WTC11 (cell line): ENCODE data around the gene CD200R1. TPM values are rescaled to one million over a fixed set of nuclear protein-coding genes. Genes with fewer than 3 reads are reported as not detected.

ENCODE experiments used
- ATAC-seq: fragments of 200-7000 bp; cut with Tn5 transposase; 2 replicates; pipeline ENCODE4 v1.10.0; 2021; ENCODE audit warnings: mild to moderate bottlenecking, moderate library complexity
- Bru-seq: library from RNA; stranded (reverse); fragments of 400-500 nt; gene quantifications from one replicate; lab custom pipeline; 2021; lab: Mats Ljungman, UMichigan
- CTCF ChIA-PET: fragments of 300-600 bp; sonication (Branson Sonifier 250); formaldehyde crosslinking; loops from one replicate; lab custom pipeline; 2021; ENCODE audit warnings: antibody characterized with exemption; lab: Charles Lee
- POLR2A ChIA-PET: fragments of 350-600 bp; sonication (Branson Sonifier 250); formaldehyde crosslinking; loops from one replicate; lab custom pipeline; 2021; ENCODE audit warnings: antibody characterized with exemption; lab: Charles Lee
- DNase-seq: peaks from one replicate; pipeline ENCODE4 v3.0.0; 2021; ENCODE audit warnings: low spot score
- H3K27ac Mint-ChIP-seq: 2 replicates; pipeline ENCODE4 v1.8.0; 2021; ENCODE audit warnings: mixed read lengths
- H3K27me3 Mint-ChIP-seq: 2 replicates; pipeline ENCODE4 v1.8.0; 2021; ENCODE audit warnings: low read depth, mild to moderate bottlenecking, moderate library complexity, mixed read lengths
- H3K36me3 Mint-ChIP-seq: 2 replicates; pipeline ENCODE4 v1.8.0; 2021; ENCODE audit warnings: mixed read lengths
- H3K4me1 Mint-ChIP-seq: 2 replicates; pipeline ENCODE4 v1.8.0; 2022; ENCODE audit warnings: mixed read lengths
- H3K4me3 Mint-ChIP-seq: 2 replicates; pipeline ENCODE4 v1.8.0; 2021; ENCODE audit warnings: mild to moderate bottlenecking, moderate library complexity, mixed read lengths
- H3K9me3 Mint-ChIP-seq: 2 replicates; pipeline ENCODE4 v1.8.0; 2021; ENCODE audit warnings: mixed read lengths
- ATF3 ChIP-seq: sonication (generic); formaldehyde crosslinking; conservative IDR thresholded peaks from 2 replicates; pipeline ENCODE4 v1.8.1; 2022; ENCODE audit warnings: mild to moderate bottlenecking, missing genetic modification reagents
- CREB1 ChIP-seq: sonication (generic); formaldehyde crosslinking; IDR thresholded peaks from 2 replicates; pipeline ENCODE4 v1.8.0; 2023; ENCODE audit warnings: mild to moderate bottlenecking, missing genetic modification reagents
- EMX1 ChIP-seq: fragments of 250-450 bp; sonication (Bioruptor Pico); IDR thresholded peaks from 2 replicates; pipeline ENCODE4 v1.8.0; 2021; ENCODE audit warnings: mild to moderate bottlenecking
- ERG ChIP-seq: fragments of 250-450 bp; sonication (Bioruptor Pico); IDR thresholded peaks from 2 replicates; pipeline ENCODE4 v1.8.0; 2021; ENCODE audit warnings: mild to moderate bottlenecking
- FOXJ3 ChIP-seq: sonication (generic); formaldehyde crosslinking; IDR thresholded peaks from 2 replicates; pipeline ENCODE4 v1.9.0; 2021; ENCODE audit warnings: missing genetic modification reagents, mild to moderate bottlenecking, borderline replicate concordance
- IRF1 ChIP-seq: sonication (generic); formaldehyde crosslinking; IDR thresholded peaks from 2 replicates; pipeline ENCODE4 v1.8.0; 2023; ENCODE audit warnings: missing genetic modification reagents
- IRF2 ChIP-seq: sonication (generic); formaldehyde crosslinking; IDR thresholded peaks from 2 replicates; pipeline ENCODE4 v1.8.0; 2022; ENCODE audit warnings: low read depth, missing genetic modification reagents, borderline replicate concordance
- JUN ChIP-seq: sonication (generic); formaldehyde crosslinking; IDR thresholded peaks from 2 replicates; pipeline ENCODE4 v1.8.0; 2023; ENCODE audit warnings: mild to moderate bottlenecking, missing genetic modification reagents
- MXD4 ChIP-seq: fragments of 250-450 bp; sonication (Bioruptor Pico); IDR thresholded peaks from 2 replicates; pipeline ENCODE4 v1.8.0; 2021; ENCODE audit warnings: mild to moderate bottlenecking, moderate library complexity, borderline replicate concordance
- NFATC4 ChIP-seq: fragments of 250-450 bp; sonication (Bioruptor Pico); IDR thresholded peaks from 2 replicates; pipeline ENCODE4 v1.9.0; 2021; ENCODE audit warnings: mild to moderate bottlenecking
- NFE2L1 ChIP-seq: sonication (generic); formaldehyde crosslinking; IDR thresholded peaks from 2 replicates; pipeline ENCODE4 v1.8.1; 2023; ENCODE audit warnings: missing genetic modification reagents
- NR1H2 ChIP-seq: sonication (generic); formaldehyde crosslinking; IDR thresholded peaks from 2 replicates; pipeline ENCODE4 v1.9.0; 2021; ENCODE audit warnings: mild to moderate bottlenecking, moderate library complexity, missing genetic modification reagents
- NR2C2 ChIP-seq: sonication (generic); formaldehyde crosslinking; IDR thresholded peaks from 2 replicates; pipeline ENCODE4 v1.8.0; 2022; ENCODE audit warnings: mild to moderate bottlenecking, missing genetic modification reagents
- RELA ChIP-seq: sonication (generic); formaldehyde crosslinking; IDR thresholded peaks from 2 replicates; pipeline ENCODE4 v1.8.1; 2022; ENCODE audit warnings: missing genetic modification reagents, mild to moderate bottlenecking, borderline replicate concordance
- SMAD3 ChIP-seq: sonication (generic); formaldehyde crosslinking; IDR thresholded peaks from 2 replicates; pipeline ENCODE4 v1.8.0; 2022; ENCODE audit warnings: missing genetic modification reagents, mild to moderate bottlenecking, borderline replicate concordance
- SP1 ChIP-seq: sonication (generic); formaldehyde crosslinking; conservative IDR thresholded peaks from 2 replicates; pipeline ENCODE4 v1.8.1; 2022; ENCODE audit warnings: missing genetic modification reagents
- STAT6 ChIP-seq: sonication (generic); formaldehyde crosslinking; conservative IDR thresholded peaks from 2 replicates; pipeline ENCODE4 v1.8.1; 2023; ENCODE audit warnings: mild to moderate bottlenecking, low read depth, missing genetic modification reagents, moderate library complexity
- USF1 ChIP-seq: sonication (generic); formaldehyde crosslinking; IDR thresholded peaks from 2 replicates; pipeline ENCODE4 v1.8.0; 2022; ENCODE audit warnings: mild to moderate bottlenecking, missing genetic modification reagents
- ZBTB21 ChIP-seq: sonication (generic); formaldehyde crosslinking; IDR thresholded peaks from 2 replicates; pipeline ENCODE4 v1.8.1; 2023; ENCODE audit warnings: mild to moderate bottlenecking, missing genetic modification reagents, borderline replicate concordance
- ZNF281 ChIP-seq: sonication (generic); formaldehyde crosslinking; IDR thresholded peaks from 2 replicates; pipeline ENCODE4 v1.8.0; 2023; ENCODE audit warnings: mild to moderate bottlenecking, missing genetic modification reagents
- ZNF317 ChIP-seq: sonication (generic); formaldehyde crosslinking; IDR thresholded peaks from 2 replicates; pipeline ENCODE4 v1.8.1; 2023; ENCODE audit warnings: low read depth, mild to moderate bottlenecking, moderate library complexity, missing genetic modification reagents, borderline replicate concordance
- ZNF396 ChIP-seq: fragments of 250-450 bp; sonication (Bioruptor Pico); IDR thresholded peaks from 2 replicates; pipeline ENCODE4 v1.8.0; 2021; ENCODE audit warnings: mild to moderate bottlenecking, moderate library complexity, borderline replicate concordance
- ZNF671 ChIP-seq: fragments of 250-450 bp; sonication (Bioruptor Pico); IDR thresholded peaks from 2 replicates; pipeline ENCODE4 v1.8.0; 2021; ENCODE audit warnings: mild to moderate bottlenecking
- long read RNA-seq, 3 experiments: library from RNA in 1 of 3; library from capped mRNA in 1 of 3; library from polyadenylated mRNA in 1 of 3; unstranded in 2 of 3; stranded (forward) in 1 of 3; transcript quantifications; one replicate each; pipeline ENCODE4 v2.0.0, GENCODE V29; 2021
- total RNA-seq: library from RNA; stranded (reverse); gene quantifications from 3 replicates; pipeline ENCODE4 v1.2.3, GENCODE V29; 2021

The CD200R1 gene
- total RNA-seq (not detected in 3 replicates), Bru-seq, nascent RNA (percentile 13 among the genes with signal in this experiment)
- long read RNA-seq, experiment 1 = 0 reads
- long read RNA-seq, experiment 2 = 0 reads
- long read RNA-seq, experiment 3 = 0 reads

GRCh38 chr3:112974894-112975293 is at the start of gene CD200R1:
CD200R1 (minus strand) TSS chr3:112975103; CDS start chr3:112974857, 246 bp downstream.
- Mint-ChIP-seq H3K36me3 (no peaks in the 10 kb centered on the region), H3K9me3 (no peaks in the 10 kb centered on the region), H3K4me3 (no peak within 1 kb of the TSS), H3K27me3 (no peaks in the 10 kb centered on the region), H3K27ac (no peak within 1 kb of the TSS), H3K4me1 (no peaks in the 10 kb centered on the region)
- ATAC-seq = no peak
- no peak for DNase-seq
- CTCF ChIA-PET = interaction anchor here (0.5 to 1.0 kb wide), 2 partner anchors 163 to 240 kb away, joined by 3 to 5 read pairs; no protein-coding TSS in a partner anchor
- TF ChIP-seq SP1 (CRISPR knock-in tag) (no peak), SMAD3 (no peak), ZNF396 (CRISPR knock-in tag) (no peak), ATF3 (CRISPR knock-in tag) (no peak), USF1 (CRISPR knock-in tag) (no peak), ZBTB21 (no peak), STAT6 (no peak), MXD4 (no peak), NFE2L1 (CRISPR knock-in tag) (no peak), RELA (no peak), NR1H2 (no peak)
- POLR2A ChIA-PET = no interaction called here

GRCh38 chr3:113021471-113021870 is 46.6 kb upstream of the CD200R1 start:
- ChIA-PET POLR2A (no interaction called here), CTCF (interaction anchor here (1.1 kb wide), 1 partner anchor 287 kb away, joined by 3 read pairs; no protein-coding TSS in a partner anchor)
- DNase-seq = no peak
- H3K4me1 Mint-ChIP-seq = peaks cover 25% of the 10 kb centered on the region
- H3K27me3 Mint-ChIP-seq = peaks cover 11% of the 10 kb centered on the region
- H3K4me3 Mint-ChIP-seq = no peak overlapping the region
- no peak overlapping the region for H3K27ac Mint-ChIP-seq
- ATAC-seq = no peak
- peaks cover 3% of the 10 kb centered on the region for H3K36me3 Mint-ChIP-seq
- TF ChIP-seq ZNF396 (CRISPR knock-in tag) (no peak), JUN (CRISPR knock-in tag) (no peak), ZNF317 (no peak), ZNF281 (no peak), FOXJ3 (CRISPR knock-in tag) (no peak), ZBTB21 (no peak), NFATC4 (no peak), EMX1 (CRISPR knock-in tag) (no peak), NR2C2 (CRISPR knock-in tag) (no peak), CREB1 (no peak), ERG (CRISPR knock-in tag) (no peak), ZNF671 (CRISPR knock-in tag) (no peak), USF1 (CRISPR knock-in tag) (no peak), IRF2 (CRISPR knock-in tag) (no peak), IRF1 (CRISPR knock-in tag) (no peak)
- H3K9me3 Mint-ChIP-seq = peaks cover 3% of the 10 kb centered on the region
